ENCODE measurements around the gene LGR4. TPM values are rescaled to one million over a fixed set of nuclear protein-coding genes. Genes with fewer than 3 reads are reported as not detected.

LGR4 gene
- total RNA-seq, 1 experiment from 2014 or later, result 7.1 TPM

DNA sequence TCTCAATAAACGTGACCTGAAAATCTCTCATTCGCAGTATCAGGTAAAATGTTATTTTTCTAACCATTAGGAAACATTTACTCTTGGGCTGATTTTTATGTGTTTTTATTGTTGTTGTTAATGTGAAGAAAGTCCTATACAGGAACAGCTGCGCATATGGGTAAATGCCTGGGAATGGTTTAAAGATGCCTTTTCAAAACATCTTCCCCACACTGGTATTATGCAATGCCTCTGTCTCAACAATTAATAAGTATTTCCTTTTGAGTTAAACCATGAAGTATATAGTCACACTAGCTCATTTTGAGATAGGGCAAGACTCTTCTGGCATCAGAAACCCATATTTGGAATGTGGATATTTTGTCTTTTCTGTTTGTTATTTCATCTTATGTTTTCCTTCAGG, 47.6 kb upstream of the LGR4 start:
- DNase-seq (ENCODE audit: low read depth, low spot score) (no peak), ATAC-seq (no peak)
- CTCF ChIA-PET, result no interaction called here
- no TSS peak for BruUV-seq (replicated peaks)
- no peak overlapping the region for H2AFZ ChIP-seq (ENCODE audit: low read depth, low read length, poor library complexity, severe bottlenecking)
- H3K9ac ChIP-seq (ENCODE audit: low read length), result no peak overlapping the region
- intact Hi-C loops (cut with micrococcal nuclease), result no loop called here
- H3K4me1 ChIP-seq (ENCODE audit: control insufficient read depth in 1 of 2, insufficient read depth in 2 of 2, low read length in 2 of 2), result peaks cover 5 to 8% of the 10 kb centered on the region in 2 experiments
- H3K4me2 ChIP-seq (ENCODE audit: low read length), result no peak overlapping the region
- H4K20me1 ChIP-seq (ENCODE audit: insufficient read depth), result no peaks in the 10 kb centered on the region
- no peak overlapping the region for H3K27ac ChIP-seq (ENCODE audit: low read depth, low read length)
- no peak overlapping the region for H3K4me3 ChIP-seq (replicated peaks in 1 of 2; ENCODE audit: low read depth in 1 of 2, low read length in 2 of 2)
- no peaks in the 10 kb centered on the region for H3K9me3 ChIP-seq (ENCODE audit: control insufficient read depth in 1 of 2, insufficient read depth in 1 of 2, low read depth in 1 of 2, low read length in 2 of 2)
- H3K36me3 ChIP-seq (ENCODE audit: control insufficient read depth in 1 of 2, insufficient read depth in 2 of 2, low read length in 2 of 2), result no peaks in the 10 kb centered on the region
- H3K27me3 ChIP-seq (ENCODE audit: insufficient read depth, low read length), result no peaks in the 10 kb centered on the region
- RAD21 ChIA-PET (ENCODE audit: low non-redundant PET in 1 of 2, low total read pairs in 2 of 2, uncharacterized antibody in 2 of 2, unreplicated experiment in 2 of 2), result no interaction called here
- TF ChIP-seq POLR2A (IDR thresholded peaks at IDR 0.05; ENCODE audit: borderline replicate concordance, extremely low read depth, insufficient read depth, insufficient read length) (no peak), FOSL1 (IDR thresholded peaks at IDR 0.05; ENCODE audit: low read depth) (no peak), CEBPB (IDR thresholded peaks at IDR 0.05; ENCODE audit: low read depth) (no peak), ZFX (IDR thresholded peaks at IDR 0.05) (no peak), CBX3 (IDR thresholded peaks at IDR 0.05; ENCODE audit: low read depth) (no peak), SIN3A (IDR thresholded peaks at IDR 0.05; ENCODE audit: low read depth) (no peak), YY1 (IDR thresholded peaks at IDR 0.05; ENCODE audit: extremely low read depth, insufficient replicate concordance, low read depth, low read length) (no peak), ELF1 (IDR thresholded peaks at IDR 0.05; ENCODE audit: borderline replicate concordance, low read depth) (no peak), SRF (IDR thresholded peaks at IDR 0.05; ENCODE audit: low read depth) (no peak), RAD21 (IDR thresholded peaks at IDR 0.05; ENCODE audit: low read depth) (no peak), EGR1 (IDR thresholded peaks at IDR 0.05; ENCODE audit: low read depth) (no peak), SP1 (IDR thresholded peaks at IDR 0.05; ENCODE audit: low read depth) (no peak), TCF7L2 (IDR thresholded peaks at IDR 0.05; ENCODE audit: borderline replicate concordance, extremely low read depth, insufficient read depth, insufficient read length) (no peak), ZNF274 (IDR thresholded peaks at IDR 0.05; ENCODE audit: low read depth, low read length) (no peak)
- TF ChIP-seq, protein P1, sequence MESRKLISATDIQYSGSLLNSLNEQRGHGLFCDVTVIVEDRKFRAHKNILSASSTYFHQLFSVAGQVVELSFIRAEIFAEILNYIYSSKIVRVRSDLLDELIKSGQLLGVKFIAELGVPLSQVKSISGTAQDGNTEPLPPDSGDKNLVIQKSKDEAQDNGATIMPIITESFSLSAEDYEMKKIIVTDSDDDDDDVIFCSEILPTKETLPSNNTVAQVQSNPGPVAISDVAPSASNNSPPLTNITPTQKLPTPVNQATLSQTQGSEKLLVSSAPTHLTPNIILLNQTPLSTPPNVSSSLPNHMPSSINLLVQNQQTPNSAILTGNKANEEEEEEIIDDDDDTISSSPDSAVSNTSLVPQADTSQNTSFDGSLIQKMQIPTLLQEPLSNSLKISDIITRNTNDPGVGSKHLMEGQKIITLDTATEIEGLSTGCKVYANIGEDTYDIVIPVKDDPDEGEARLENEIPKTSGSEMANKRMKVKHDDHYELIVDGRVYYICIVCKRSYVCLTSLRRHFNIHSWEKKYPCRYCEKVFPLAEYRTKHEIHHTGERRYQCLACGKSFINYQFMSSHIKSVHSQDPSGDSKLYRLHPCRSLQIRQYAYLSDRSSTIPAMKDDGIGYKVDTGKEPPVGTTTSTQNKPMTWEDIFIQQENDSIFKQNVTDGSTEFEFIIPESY (IDR thresholded peaks at IDR 0.05; ENCODE audit: extremely low read depth, insufficient replicate concordance, low read length), result no peak
- no peaks in the 10 kb centered on the region for H3K79me2 ChIP-seq (ENCODE audit: insufficient read depth, low read length)
- no peaks in the 10 kb centered on the region; the same call in 1 of the 2 replicates for H3K9me2 ChIP-seq (ENCODE audit: insufficient read depth)
- POLR2A ChIA-PET, result no interaction called here
